Ovary (tissue), 9 donors: ENCODE measurements around the gene PPP1R13B. TPM values are rescaled to one million over a fixed set of nuclear protein-coding genes. Genes with fewer than 3 reads are reported as not detected.

Source experiments
- DNase-seq, 5 donors: peaks; one replicate each; pipeline ENCODE4 v3.0.0-alpha.2; 2019 to 2020
- H3K27ac ChIP-seq, 2 donors: fragments of 200-600 bp; one replicate each; pipeline versions ENCODE4 v1.5.1 to v1.8.0; 2019 to 2022
- H3K27me3 ChIP-seq: fragments of 200-600 bp; one replicate; pipeline ENCODE4 v1.8.0; 2022
- H3K36me3 ChIP-seq: fragments of 200-600 bp; sonication (generic); one replicate; pipeline ENCODE4 v1.5.1; 2019
- H3K4me1 ChIP-seq: one replicate; pipeline ENCODE4 v1.8.1; 2013; ENCODE audit warnings: mild to moderate bottlenecking, moderate library complexity; ENCODE audit not compliant: insufficient read depth
- H3K4me3 ChIP-seq: fragments of 200-600 bp; sonication (generic); one replicate; pipeline ENCODE4 v1.5.1; 2017
- H3K9me3 ChIP-seq, 2 donors: fragments of 200-600 bp in 1 of 2; sonication (generic) in 1 of 2; one replicate each; pipeline versions ENCODE4 v1.5.1 to v1.8.1; 2013 to 2019; ENCODE audit warnings: mild to moderate bottlenecking in 1 of 2, moderate library complexity in 1 of 2
- CTCF ChIP-seq, 3 donors: fragments of 450-650 bp in 2 of 3; fragments of 200-600 bp in 1 of 3; IDR thresholded peaks; one replicate each; pipeline versions ENCODE4 v1.5.1 to v1.8.0; 2016 to 2022; ENCODE audit warnings: antibody characterized with exemption in 3 of 3, mild to moderate bottlenecking in 1 of 3
- EP300 ChIP-seq: sonication (generic); formaldehyde crosslinking; IDR thresholded peaks from one replicate; pipeline ENCODE4 v1.6.1; 2017; ENCODE audit warnings: antibody characterized with exemption
- POLR2A ChIP-seq: fragments of 450-650 bp; IDR thresholded peaks from one replicate; pipeline ENCODE4 v1.6.1; 2017; ENCODE audit warnings: antibody characterized with exemption, mild to moderate bottlenecking, moderate library complexity
- WGBS, 3 donors: extraction: QIAGEN DNeasy Blood & Tissue Kit in 1 of 3; methylation state at CpG; one replicate each; pipeline versions ENCODE4 v1.1.5 to v1.1.7; 2013 to 2017; 5-methylcytosine and 5-hydroxymethylcytosine counted together
- intact Hi-C, 4 donors: fragments of 100-400 bp; cut with DNase I; formaldehyde crosslinking; loops; one replicate each; pipeline versions ENCODE4 v1.11.0 to v1.15.1; 2022 to 2023
- polyA plus RNA-seq, 2 donors: library from polyadenylated mRNA; stranded (reverse); fragments of 200-250 nt in 1 of 2; fragments of 350-450 nt in 1 of 2; fragmentation: Illumina TruSeq in 1 of 2; extraction: RNeasy Lipid Tissue Mini Kit (QIAGEN cat#74804) in 1 of 2; gene quantifications; one replicate each; pipeline ENCODE4 v1.2.3, GENCODE V29; 2013 to 2014
- total RNA-seq, 7 donors: library from RNA; depleted of rRNA in 2 of 7; stranded (reverse); fragments of >200 nt in 2 of 7; fragmentation: NEBNext Ultra II Directional in 3 of 7; extraction: Animal tissue kit (Norgen Biotek cat#: 25700) in 3 of 7; gene quantifications; one replicate each; pipeline versions ENCODE4 v1.1.0 to v1.2.4, GENCODE V29; 2016 to 2023
- donor health status: DM: no; HTN: no; CAD: no; lungs with moderate emphysema.
- donor health status: DM: no; HTN: no; CAD: no.
- donor health status: Bipolar disorder and iron deficiency.
- donor health status: DM: yes; HTN: yes; CAD: no.
- donor health status: DM: no; HTN: no; CAD: no.
- donor health status: DM: yes; HTN: yes; CAD: no.

PPP1R13B gene
- total and polyA plus RNA-seq, 9 donors = 15.0 to 64.8 (median 35.3) TPM

GRCh38 chr14:103765526-103765925 is 81.8 kb downstream of the PPP1R13B start:
- H3K4me3 ChIP-seq = no peak overlapping the region
- intact Hi-C loops = no loop called here
- H3K4me1 ChIP-seq = no peaks in the 10 kb centered on the region
- no peaks in the 10 kb centered on the region for H3K36me3 ChIP-seq
- no peaks in the 10 kb centered on the region for H3K27me3 ChIP-seq
- peaks cover 0 to 3% of the 10 kb centered on the region in 2 donors for H3K9me3 ChIP-seq
- DNase-seq = no peak
- no peak for TF ChIP-seq POLR2A
- no peak for TF ChIP-seq EP300
- no peak for TF ChIP-seq CTCF (IDR thresholded peaks at IDR 0.05)
- 91 to 94% (median 93%) methylated on average over 3 of the region's 3 CpGs for WGBS, 3 donors
- H3K27ac ChIP-seq = no peak overlapping the region

- Histone ChIP-seq H3K27ac (no peak overlapping the region), H3K4me1 (no peaks in the 10 kb centered on the region), H3K36me3 (no peaks in the 10 kb centered on the region), H3K4me3 (no peak overlapping the region), H3K9me3 (peaks cover 0 to 3% of the 10 kb centered on the region in 2 donors), H3K27me3 (no peaks in the 10 kb centered on the region)
- DNase-seq = no peak
- TF ChIP-seq EP300 (no peak), CTCF (IDR thresholded peaks at IDR 0.05) (no peak), POLR2A (no peak)
- 94 to 95% (median 95%) methylated on average over 5 of the region's 5 CpGs for WGBS, 3 donors
- intact Hi-C loops = no loop called here
These were observed 83.5 kb downstream of the PPP1R13B start for GRCh38 chr14:103763730-103764488.

DNA sequence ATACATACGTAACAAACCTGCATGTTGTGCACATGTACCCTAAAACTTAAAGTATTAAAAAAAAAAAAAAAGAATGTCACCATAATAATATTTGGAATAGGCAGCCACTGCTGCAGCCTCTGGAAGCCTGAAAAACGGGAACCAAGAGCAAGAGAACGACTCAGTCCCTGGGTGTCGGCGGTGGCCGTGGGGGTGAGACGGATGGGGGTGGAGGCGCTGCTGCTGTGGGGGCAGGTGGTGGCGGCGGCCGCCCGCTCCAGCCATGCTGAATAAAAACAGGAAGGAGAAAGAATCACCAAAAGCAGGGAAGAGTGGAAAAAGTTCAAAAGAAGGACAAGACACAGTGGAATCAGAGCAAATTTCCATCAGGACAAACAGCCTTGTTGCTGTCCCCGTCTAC is 84.8 kb downstream of the PPP1R13B start:
- intact Hi-C loops = no loop called here
- Histone ChIP-seq H3K9me3 (peaks cover 0 to 3% of the 10 kb centered on the region in 2 donors), H3K27ac (no peak overlapping the region), H3K27me3 (no peaks in the 10 kb centered on the region), H3K36me3 (no peaks in the 10 kb centered on the region), H3K4me3 (no peak overlapping the region), H3K4me1 (no peaks in the 10 kb centered on the region)
- DNase-seq = no peak
- TF ChIP-seq POLR2A (no peak), EP300 (no peak), CTCF (IDR thresholded peaks at IDR 0.05) (no peak)
- WGBS, 3 donors = 91 to 93% (median 92%) methylated on average over 13 of the region's 13 CpGs

DNA sequence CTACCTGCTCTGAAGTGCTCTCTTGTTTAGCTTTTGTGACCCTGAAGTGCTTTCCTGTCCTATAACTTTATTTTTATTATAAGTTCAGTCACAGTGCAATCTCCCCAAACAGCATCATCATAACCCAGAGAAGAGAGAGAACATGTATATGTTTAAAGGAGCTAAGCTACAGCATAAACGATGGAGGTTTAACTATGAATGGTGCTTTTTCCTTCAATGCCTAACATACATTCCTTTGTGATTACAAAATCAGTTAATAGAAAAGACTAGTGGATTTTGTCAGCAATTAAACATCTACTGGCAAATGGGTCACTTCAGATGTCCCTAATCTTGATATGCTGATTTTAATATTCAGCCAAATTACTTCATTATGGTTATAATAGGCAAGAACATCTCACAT is 85.3 kb downstream of the PPP1R13B start:
- no peaks in the 10 kb centered on the region for H3K27me3 ChIP-seq
- intact Hi-C loops = no loop called here
- WGBS, 3 donors = 66 to 73% (median 71%) methylated on average over 1 of the region's 1 CpG

More for the DNA sequence above, 85.3 kb downstream of the PPP1R13B start:
- TF ChIP-seq CTCF (IDR thresholded peaks at IDR 0.05) (no peak), EP300 (no peak), POLR2A (no peak)
- no peaks in the 10 kb centered on the region for H3K4me1 ChIP-seq
- no peaks in the 10 kb centered on the region for H3K36me3 ChIP-seq
- no peak overlapping the region for H3K4me3 ChIP-seq
- peaks cover 0 to 3% of the 10 kb centered on the region in 2 donors for H3K9me3 ChIP-seq
- no peak overlapping the region for H3K27ac ChIP-seq
- DNase-seq = no peak
